Liver (tissue), 3 donors: ENCODE measurements around the gene NAV2.

ENCODE experiments used
- ATF3 ChIP-seq: IDR thresholded peaks from 2 replicates; pipeline ENCODE4 v1.6.1; 2016; ENCODE audit warnings: antibody characterized with exemption
- CTCF ChIP-seq: fragments of 150-350 bp; IDR thresholded peaks from 2 replicates; pipeline ENCODE4 v1.5.1; 2017; ENCODE audit warnings: improper control_type of control experiment, low read depth, low read length; ENCODE audit not compliant: missing input control
- GABPA ChIP-seq, 2 donors: IDR thresholded peaks in 1 of 2; conservative IDR thresholded peaks in 1 of 2; 2 replicates each; pipeline ENCODE4 v1.6.1; 2016; ENCODE audit warnings: antibody characterized with exemption in 2 of 2, mild to moderate bottlenecking in 1 of 2, moderate library complexity in 1 of 2
- HNF4A ChIP-seq, 2 donors: conservative IDR thresholded peaks; 2 replicates each; pipeline ENCODE4 v1.6.1; 2016; ENCODE audit warnings: antibody characterized with exemption in 2 of 2, mild to moderate bottlenecking in 2 of 2
- HNF4G ChIP-seq: IDR thresholded peaks from 2 replicates; pipeline ENCODE4 v1.6.1; 2016; ENCODE audit warnings: antibody characterized with exemption
- JUND ChIP-seq, 2 donors: IDR thresholded peaks; 2 replicates each; pipeline ENCODE4 v1.6.1; 2016; ENCODE audit warnings: antibody characterized with exemption in 2 of 2
- RAD21 ChIP-seq, 2 donors: IDR thresholded peaks; 2 replicates each; pipeline ENCODE4 v1.6.1; 2016; ENCODE audit warnings: antibody characterized with exemption in 2 of 2, mild to moderate bottlenecking in 2 of 2
- REST ChIP-seq: IDR thresholded peaks from 2 replicates; pipeline ENCODE4 v1.6.1; 2016; ENCODE audit warnings: antibody characterized with exemption, mild to moderate bottlenecking
- RXRA ChIP-seq, 2 donors: IDR thresholded peaks; 2 replicates each; pipeline ENCODE4 v1.6.1; 2017 to 2018; ENCODE audit warnings: antibody characterized with exemption in 2 of 2, mild to moderate bottlenecking in 1 of 2
- SP1 ChIP-seq: IDR thresholded peaks from 2 replicates; pipeline ENCODE4 v1.6.1; 2018; ENCODE audit warnings: antibody characterized with exemption, mild to moderate bottlenecking
- TAF1 ChIP-seq: conservative IDR thresholded peaks from 2 replicates; pipeline ENCODE4 v1.6.1; 2016; ENCODE audit warnings: antibody characterized with exemption, mild to moderate bottlenecking
- YY1 ChIP-seq: IDR thresholded peaks from 2 replicates; pipeline ENCODE4 v1.6.1; 2016; ENCODE audit warnings: antibody characterized with exemption, mild to moderate bottlenecking
- ZBTB33 ChIP-seq: IDR thresholded peaks from 2 replicates; pipeline ENCODE4 v1.6.1; 2016; ENCODE audit warnings: antibody characterized with exemption
- donor health status: healthy.
- donor health status: healthy.

- no peak for TF ChIP-seq CTCF
- no peak for TF ChIP-seq GABPA (IDR thresholded peaks at IDR 0.05 in 1 of 2, conservative IDR thresholded peaks at IDR 0.05 in 1 of 2)
- no peak for TF ChIP-seq RAD21 (IDR thresholded peaks at IDR 0.05)
- no peak for TF ChIP-seq SP1
- no peak for TF ChIP-seq TAF1
- no peak for TF ChIP-seq REST
- TF ChIP-seq ATF3, result no peak
- TF ChIP-seq JUND (IDR thresholded peaks at IDR 0.05), result no peak
- no peak for TF ChIP-seq RXRA (IDR thresholded peaks at IDR 0.05)
- TF ChIP-seq ZBTB33, result no peak
- no peak for TF ChIP-seq HNF4A (conservative IDR thresholded peaks at IDR 0.05)
- TF ChIP-seq YY1, result no peak
- no peak for TF ChIP-seq HNF4G
These were observed 308.1 kb downstream of the NAV2 start for GRCh38 chr11:20020716-20021115.
